Cerebellar nuclear complex (tissue), 1 donor: Measurements from ENCODE around the gene GPX3.

Experiments
- DNase-seq, 2 experiments: peaks; one replicate each; lab custom pipeline; 2025; lab: John Stamatoyannopoulos, UW

The GPX3 gene

DNA sequence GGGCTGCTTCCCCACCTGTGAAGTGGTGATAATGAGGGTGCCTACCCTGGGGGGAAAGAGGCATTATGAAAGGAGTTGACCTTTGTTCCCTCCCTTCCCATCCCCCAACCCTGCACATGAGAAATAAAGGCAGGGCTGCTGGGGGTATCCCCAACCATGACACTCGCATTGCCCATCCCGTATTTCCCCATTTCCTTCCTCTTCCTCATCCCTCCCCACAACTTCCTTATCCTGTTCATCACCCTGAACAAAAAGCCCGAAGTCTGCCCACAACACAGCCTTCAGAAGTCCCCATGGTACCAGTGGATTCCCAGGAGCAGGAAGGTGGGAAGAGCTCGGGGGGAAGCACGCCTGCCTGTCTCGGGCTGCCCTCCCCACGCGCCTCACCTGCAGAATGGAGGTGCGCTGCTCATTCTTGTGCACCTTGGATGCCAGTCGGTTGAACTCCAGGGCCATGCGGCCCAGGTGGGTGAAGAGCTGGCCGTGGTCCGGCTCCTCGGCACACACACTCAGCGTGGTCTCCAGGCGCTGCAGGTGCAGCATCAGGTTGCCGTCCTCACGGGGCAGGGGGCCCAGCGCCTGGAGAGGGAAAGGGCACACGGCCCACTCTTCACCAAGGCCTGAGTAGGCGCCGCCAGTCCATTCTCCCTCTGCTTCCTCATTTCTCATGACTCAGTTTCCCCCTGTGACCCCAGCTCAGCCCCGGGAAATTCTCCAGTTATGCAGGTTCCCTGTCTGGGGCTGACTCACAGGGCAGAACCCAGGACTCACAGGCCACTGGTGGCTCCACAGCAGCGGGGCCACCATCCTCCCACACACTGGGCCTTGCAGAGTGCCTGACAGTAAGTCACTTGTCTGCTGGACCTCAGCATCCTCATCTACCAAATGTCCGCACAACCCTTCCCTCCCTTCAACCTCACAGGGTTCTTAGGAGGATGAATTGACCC is 36.3 kb downstream of the GPX3 start:
- no peak for DNase-seq

DNA sequence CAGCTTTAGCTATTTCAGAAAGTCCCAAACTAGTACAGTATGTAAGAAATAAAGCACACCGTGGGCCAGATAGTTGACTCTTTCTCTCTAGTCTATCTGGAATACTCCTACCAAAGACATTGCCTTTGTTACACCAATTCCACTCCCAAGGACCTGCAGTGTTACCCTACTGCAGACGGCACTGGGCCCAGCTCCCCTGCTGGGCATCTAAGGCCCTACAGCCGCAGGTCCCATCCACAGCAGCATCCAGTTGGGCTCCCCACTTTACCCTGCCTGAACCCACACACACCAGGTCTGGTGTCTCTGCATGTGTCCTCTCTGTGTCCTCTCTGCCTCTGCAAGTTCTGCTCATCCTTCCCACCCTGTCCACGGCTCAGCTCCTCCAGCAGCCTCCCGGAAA is 37.9 kb downstream of the GPX3 start:
- DNase-seq = no peak

DNA sequence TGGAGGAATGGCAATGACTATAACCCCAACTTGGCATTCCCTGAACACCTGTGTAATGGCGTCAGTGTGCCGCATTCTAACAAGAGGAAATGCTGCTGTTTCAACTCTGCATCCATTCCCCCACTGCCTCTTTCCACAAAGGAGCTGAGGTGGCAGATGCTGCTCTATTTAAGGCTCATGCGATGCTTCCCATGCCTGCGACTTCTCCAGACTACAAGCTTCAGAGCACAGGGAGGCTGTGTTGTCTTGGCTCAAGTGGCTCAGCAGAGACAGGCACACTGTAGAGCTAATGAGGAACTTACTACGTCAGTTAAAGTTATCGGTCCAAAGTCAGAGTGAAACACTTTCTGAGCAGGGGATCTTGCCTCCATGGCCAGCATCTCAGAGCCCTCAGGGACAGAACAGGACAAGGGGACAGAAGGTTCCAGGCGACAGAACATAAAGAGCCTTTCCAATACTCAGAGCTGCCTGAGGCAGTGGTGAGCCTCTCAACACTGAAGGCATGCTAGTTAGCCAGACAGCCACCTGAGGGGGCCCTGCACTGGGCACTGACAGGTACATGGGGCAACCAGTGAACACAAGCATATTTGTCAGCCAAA is 38.6 kb downstream of the GPX3 start:
- no peak for DNase-seq

DNA sequence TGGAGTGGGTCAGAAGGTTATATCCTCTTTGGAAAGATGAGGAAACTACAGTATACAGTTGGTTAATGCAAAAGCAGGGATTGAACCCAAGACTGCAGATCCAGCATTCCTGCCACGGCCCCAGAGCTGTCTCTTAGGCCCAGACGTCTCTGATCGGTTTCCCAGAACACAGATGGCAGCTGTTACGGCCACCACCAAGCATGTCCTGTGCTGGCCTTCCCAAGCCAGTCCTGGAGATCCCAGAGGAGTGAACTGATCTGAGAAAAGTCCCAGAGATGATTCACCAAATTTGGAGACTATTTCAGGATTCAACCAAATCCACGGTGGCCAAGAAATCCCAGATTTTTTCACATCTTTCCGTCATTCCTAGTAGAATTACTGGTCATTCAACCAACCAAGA is 40.4 kb downstream of the GPX3 start:
- no peak for DNase-seq

DNA sequence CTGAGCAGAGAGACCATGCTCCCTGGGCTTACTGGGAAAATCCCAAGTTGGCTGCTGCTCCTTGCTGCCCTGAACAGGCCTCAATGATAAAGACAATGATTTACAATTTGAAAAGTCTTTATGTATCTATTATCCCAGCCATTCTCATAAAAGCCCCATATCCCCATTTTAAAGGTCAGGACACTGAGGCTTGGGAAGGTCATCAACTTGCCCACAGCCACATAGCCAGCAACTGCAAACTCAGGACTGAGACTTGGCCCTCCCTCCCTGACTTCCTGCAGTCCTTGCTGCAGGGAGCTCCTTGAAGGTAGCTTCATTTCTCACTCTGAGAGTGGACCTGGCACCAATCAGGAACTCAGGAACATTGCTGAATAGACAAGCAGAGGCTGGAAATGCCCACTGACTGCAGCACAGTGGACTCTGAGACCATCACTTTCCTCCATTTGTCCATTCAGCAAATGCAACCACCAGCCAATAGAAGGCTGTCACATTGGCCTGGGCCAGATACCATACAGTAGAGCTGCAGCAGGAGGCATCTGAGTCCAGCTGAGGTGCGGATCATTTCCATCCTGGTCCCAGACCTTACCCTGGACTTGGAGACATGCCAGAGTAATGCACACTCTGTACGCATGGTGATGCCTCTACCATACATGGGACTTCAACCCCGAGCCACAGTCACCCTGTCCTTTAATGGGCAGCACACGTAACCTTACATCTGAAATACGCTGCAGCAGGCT is 42.2 kb downstream of the GPX3 start:
- DNase-seq = no peak

DNA sequence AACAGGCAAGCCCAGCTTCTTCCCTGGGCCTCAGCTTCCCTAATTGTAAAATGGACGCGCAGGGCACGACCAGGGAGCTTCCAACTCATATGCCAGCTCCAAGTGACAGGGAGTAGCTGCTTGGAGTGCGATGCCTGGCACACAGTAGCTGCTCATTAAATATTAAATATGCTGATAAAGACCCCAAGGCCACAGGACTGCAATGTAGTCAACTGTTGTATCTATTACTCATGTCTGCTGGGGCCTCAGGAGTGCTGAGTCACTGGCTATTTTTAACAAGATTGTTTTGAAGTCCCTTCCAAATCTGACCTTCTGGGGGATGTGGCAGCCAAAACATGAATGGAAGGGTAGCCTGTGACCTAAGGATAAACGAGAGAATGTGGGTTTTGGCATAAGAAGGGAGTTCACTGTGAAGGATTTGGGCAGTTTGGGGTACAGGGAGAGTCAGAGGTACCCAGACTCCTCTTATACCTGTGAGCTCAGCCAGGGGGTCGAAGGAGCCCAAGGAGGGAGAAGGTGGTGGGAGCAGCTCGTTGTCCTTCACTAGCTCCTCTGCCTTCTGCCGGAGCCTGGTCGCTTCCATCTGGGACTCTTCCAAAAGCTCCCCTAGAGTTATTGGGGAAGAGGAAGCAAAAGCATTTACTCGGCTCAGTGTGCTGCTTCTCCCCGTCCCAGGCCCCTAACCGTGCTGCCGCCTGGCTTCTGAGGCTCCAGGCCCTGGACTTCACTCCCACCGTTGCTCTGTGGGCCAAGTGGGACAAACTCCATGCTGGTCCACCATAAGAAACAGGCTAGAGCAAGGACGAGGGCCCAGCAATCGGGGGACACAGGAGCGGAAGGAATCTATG is 43.0 kb downstream of the GPX3 start:
- DNase-seq = no peak

DNA sequence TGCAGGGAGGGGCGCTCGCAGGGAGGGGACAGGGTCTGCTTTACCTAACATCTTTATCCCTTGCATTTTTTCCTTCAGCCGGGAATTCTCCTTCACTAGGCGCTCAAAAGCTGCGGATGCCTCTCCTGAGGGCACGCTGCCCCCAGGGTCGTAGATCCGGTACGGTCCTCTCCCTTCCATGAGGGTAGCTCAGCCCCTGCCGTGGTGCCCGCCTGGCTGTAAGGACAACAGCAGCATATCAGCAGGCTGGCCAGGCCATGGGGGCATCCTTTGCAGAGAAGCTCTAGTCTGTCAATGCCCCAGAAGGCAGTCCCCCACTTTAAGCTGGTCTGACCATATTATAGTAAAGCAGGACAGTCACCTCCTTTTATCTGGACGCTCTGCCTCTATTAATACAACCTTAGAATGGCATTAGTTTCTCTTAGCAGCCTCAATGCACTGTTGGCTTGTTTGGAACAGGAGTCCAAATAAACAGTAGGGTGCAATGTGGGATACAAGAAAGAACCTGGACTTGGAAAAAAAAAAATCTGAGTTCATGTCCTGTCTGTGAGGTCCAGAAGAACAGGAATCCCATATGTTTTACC is 44.6 kb downstream of the GPX3 start:
- no peak for DNase-seq

DNA sequence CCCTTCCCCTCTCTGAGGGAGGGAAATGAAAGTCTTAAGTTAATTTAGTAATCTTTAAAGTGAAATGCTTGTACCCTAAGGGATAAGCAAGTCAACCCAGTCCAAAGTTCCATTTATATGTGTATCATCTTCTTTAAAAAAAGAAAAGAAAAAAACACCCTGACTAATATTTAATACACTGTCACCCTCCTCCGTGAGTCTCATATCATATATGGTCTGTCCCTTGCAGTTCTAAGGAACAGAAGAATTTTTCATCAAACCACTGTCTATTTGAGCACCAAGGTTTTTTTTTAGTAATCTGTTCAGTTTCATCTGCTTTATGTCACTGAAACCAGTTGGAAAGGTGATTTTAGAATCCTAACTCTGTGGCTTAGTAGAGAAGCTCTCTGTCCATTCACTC is 45.2 kb downstream of the GPX3 start:
- DNase-seq = no peak

DNA sequence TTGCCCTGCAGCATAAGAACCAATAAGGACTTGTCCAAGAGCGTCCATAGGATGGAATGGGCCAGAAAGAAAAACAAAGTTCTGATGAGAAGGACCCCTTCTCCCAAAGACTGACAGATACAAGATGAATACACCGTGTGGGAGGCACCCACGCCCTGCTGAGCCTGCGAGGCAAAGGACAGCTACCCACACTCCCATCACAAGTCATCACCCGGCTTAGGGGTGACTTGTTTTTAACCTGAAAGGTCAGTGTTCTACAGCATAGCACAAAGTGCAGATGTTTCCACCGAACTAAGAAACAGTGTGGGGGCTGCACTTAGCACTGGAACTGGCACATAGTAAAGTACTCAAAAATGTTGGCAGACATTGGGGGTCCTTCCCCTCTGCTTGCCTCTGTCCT is 46.5 kb downstream of the GPX3 start:
- no peak for DNase-seq

DNA sequence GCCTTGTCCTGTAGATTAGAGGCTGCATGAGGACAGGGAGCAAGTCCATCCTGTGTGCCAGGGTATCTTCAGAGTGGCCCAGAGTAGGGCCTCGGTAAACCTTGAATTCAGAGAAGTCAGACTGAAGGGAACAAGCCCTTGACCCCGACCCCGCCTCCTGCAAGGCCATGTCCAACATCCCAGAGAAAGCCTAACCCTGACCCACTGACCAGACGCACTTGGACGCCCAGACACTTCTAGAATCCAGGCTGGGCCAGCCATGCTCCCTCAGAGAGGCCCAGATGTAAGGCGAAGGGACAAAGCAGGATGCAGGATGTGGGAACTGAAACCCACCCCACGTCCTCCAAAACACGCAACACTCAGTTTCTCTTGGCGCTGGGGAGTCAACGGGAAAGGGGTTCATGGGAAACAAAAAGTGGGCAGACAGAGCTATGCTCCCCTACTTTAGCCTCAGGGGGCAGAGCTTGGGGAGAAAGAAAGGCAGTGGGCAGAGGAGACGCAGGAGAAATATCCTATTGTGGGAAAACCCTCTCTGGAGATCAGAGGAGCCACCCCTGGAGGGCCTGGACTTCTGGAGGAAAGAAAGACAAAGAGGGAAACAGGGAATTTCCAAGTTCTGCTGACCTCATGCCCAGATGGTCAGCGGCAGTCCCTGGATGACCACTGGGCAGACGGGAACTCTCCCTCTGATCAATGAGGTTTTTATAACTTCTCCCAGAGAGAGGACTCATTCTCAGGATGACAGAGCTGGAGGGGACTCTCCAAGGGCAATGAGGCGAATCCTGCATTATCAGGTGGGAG is 47.4 kb downstream of the GPX3 start:
- no peak for DNase-seq

DNA sequence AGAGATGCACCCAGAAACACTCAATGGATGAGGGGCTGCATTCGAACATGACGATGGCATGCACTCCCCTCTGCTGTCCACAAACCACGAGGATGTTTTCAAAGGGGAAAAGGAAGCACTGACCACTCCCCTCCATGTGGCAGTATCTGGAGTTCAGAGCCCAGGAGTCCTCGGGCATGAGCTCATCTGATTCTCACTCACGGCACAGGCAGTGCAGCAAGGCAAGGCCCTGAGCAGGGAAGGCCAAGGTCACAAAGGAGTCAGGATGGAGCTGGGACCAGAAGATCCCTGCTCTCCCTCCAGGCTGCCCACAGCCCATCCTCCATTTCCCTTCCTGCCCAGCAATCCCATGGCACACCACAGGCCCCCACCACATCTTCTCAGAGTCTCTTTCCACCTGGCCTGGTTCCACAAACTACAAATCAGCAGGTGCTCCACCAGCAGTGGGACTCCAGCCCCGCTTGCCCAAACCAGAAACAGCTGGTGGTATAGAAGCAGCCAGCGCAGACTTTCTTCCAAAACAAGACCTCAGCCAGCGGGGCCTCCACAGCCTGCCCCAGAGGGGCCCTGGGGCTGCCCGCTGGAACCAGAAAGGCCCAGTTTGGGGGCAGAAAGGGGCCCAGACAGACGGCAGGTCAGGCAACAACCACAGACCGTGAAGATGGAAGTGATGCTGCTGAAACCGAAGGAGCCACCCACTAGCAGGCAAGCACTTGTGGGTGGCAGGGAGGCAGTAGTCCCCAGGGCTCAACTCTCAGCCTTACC is 48.2 kb downstream of the GPX3 start:
- no peak for DNase-seq

DNA sequence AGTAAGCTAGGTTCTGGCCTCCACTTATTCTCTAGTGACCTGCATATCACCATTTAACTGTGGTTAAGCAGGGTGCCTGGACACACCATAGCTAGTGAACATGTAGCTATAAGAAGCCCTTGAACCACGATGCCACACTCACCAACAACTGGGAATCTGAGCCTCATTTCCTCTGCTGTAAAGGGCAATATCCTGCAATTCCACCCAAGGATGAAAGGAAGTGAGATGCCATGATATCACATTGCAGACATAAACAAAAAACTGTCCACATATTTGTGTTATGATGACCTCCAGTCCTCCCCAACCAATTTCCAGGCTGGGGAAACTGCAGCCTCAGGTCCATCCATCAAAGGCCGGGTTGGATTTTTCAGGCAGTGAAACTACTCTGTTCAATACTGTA is 50.1 kb downstream of the GPX3 start:
- no peak for DNase-seq

DNA sequence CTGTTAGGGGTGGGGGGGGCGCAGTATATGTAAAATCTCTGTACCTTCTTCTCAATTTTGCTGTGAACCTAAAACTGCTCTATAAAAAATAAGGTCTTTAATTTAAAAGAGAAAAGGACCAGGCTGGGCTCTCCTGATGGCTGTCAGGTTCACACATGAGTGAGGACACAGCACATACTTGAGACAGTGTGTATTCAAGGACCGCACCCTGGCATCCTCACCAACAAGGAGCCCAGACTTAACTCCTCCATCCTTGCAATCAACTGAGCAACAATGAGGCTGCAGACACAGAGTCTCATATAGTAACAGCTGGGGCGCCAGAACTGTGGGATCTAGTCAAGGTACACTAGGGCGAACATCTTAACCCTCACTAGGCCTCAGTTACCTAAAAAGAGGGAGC is 50.6 kb downstream of the GPX3 start:
- no peak for DNase-seq

DNA sequence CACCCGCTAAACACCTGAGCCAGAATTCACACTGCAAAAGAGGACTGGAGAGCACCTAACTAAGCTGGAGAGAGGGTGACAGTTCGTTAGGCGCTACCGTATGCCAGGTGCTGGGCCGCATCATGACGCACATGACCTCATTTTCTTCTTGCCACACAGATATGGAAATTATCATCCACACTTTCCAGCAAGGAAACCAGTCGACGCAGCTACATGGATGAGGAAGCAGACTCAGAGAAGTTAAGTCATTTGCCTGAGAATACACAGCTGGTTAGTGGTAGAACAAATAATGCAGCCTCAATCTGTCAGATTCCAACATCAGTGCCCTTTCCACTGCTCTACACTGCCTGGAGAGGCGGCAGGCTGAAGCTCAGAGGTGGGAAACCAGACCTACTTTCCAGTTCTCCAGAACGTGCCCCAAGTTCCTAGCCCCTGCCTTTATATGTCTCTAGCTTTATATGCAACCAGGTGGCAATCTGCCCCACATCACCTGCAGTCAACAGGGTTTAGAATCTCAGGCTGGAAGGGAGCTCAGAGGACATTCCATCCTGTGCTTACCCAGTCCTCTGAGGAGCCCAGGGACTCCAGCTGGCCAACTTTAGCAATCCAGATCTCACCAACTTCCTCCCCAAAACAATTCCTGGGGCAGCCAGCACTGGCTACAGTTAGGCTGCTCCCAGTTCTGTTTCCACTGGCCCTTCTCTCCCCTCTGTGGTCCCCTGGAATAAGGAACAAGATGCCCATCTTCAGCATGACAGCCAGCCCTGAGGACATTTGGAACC is 51.6 kb downstream of the GPX3 start:
- no peak for DNase-seq

DNA sequence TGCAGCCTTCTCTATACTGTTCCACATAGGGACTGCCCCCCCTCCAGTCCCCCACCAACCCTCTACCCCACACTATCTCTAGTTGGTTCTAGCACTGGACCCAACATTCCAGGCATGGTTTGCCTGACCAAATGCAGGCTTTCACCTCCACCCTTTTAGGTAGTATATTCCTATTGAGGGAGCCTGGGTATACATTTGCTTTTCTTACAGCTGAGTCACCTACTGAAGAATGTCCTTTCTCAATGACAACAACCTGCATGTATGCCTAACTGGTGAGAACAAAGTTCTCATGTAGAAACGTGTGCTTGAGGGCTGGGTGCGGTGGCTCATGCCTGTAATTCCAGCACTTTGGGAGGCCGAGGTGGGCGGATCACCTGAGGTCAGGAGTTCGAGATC is 52.2 kb downstream of the GPX3 start:
- no peak for DNase-seq

DNA sequence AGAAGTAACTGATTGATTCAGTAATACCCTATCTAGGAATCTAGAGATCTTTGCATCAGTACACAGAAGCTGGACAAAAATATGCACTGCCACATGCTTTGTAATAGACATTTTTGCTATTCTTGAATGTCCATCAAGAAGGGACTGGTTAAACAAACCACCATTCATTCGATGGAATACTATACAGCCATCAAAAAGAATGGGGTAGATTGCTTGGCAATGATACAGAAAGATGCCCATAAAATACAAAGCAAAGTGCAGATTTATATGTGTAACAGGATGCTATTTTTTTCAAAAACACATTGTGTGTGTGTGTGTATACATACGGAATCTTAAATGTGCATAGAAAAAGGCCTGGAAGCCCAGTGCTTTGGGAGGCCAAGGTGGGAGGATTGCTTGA is 52.9 kb downstream of the GPX3 start:
- DNase-seq = no peak

DNA sequence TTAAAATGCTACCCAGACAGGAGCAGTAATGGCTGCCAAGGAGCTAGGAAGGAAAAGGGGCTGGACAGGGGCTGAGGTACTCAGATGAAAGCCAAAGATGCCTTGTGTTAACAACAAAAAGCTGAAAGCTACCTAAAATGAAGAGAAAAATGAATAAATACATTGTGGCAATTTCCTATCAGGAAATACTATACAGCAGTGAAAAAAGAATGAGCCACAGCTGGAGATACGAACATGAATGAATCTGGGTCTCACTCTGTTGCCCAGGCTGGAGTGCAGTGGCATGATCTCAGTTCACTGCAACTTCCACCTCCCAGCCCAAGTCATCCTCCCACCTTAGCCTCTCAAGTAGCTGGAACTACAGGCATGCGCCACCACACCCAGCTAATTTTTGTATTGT is 54.2 kb downstream of the GPX3 start:
- no peak for DNase-seq

DNA sequence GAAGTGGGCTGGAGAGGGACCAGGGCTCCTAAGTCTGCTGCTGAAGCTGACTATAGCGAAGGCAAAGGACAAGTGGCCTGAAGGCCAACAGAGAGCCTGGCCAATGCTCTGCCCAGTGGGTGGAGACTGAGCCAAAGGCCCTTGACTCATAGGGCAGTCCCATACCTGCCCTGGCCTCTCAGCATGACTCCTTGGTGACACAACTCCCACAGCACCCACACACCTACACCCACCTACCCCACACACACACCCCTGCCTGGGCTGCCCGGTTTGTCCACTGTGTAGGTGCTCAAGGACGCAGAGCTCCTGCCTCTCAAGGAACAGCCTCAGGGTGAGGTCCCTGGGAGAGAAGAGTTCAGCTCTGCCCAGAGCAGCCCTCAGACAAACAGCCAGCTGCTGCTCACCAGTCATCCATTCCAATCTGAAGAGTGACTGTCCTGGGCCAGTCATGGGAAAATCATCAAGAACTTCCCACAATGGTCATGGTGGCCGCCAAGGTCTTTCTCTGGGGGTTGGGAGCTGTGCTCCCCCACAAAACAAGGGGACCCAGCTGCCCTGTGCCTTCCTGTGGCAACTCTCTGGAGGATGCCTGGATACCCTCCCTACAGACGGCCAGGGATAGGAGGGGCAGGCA is 55.4 kb downstream of the GPX3 start:
- DNase-seq = no peak

DNA sequence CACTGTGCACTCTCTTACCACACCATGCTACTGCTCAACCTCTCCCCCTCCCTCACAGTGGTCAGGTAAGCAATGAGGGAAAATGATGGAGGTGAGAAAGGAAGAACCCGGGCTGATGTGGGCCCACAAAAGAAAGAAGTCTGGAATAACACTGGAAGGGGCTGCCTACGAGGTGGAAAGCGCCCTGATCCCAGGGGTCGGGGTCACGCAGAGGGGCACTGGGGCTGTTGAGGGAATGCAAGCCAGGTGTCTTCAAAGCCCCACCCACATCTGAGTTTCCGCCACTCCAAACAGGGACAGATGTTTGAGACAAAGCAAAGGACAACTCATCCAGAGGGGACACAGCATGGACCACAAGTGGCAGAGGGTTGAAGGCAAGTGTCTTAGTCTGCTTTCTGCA is 56.2 kb downstream of the GPX3 start:
- no peak for DNase-seq
